GM18526 (cell line): Measurements from ENCODE around the gene RTP5.

Source experiments
- POLR2A ChIP-seq: IDR thresholded peaks from 3 replicates; pipeline ENCODE4 v1.6.1; 2011; ENCODE audit not compliant: insufficient read length; ENCODE audit errors: extremely low read depth

The RTP5 gene

DNA sequence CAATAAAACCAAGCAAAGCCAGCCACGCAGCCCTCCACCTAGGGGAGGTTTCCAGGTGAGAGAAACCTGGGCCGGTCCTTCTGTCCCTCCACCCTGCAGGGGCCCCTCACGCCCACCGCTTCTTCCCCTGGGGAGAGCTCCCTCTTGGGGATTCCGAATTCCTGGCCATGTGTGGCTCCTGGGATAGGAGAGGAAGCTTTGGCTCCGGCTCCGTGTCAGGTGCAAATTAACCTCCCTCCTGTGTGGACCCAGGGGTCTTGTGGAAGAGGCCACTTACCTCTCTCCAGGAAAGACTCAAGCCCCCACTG, 4.2 kb downstream of the RTP5 start:
- TF ChIP-seq POLR2A: no peak

DNA sequence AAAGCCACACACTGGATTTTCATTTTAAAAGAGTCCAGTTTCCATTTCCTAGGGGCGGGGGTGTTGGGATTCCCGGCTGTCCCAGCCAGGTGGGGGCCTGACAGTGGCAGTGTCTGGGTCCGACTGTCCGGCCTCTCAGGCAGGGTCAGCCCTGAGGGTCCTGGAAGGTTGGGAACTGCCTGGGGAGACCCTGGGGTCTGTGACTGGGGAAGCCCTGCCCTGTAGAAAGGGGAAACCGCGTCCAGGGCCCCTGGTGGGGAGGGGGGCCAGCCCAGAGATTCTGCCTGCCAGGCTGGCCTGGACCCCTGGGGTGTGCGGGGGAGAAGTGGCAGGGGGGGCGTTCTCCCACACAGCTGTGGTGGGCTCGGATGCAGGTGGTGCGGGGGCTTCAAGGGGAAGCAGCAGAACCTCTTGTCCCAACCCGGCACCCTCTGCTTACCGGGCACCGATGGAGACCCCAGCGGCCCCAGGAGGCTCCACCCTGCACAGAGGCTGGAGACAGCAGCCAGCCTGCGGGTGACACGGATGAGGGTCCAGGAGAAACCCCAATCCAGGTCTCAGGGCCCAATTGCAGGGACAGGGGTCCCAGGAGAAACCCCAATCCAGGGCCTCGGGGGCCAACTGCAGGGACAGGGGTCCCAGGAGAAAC, 4.9 kb downstream of the RTP5 start:
- TF ChIP-seq POLR2A: no peak

DNA sequence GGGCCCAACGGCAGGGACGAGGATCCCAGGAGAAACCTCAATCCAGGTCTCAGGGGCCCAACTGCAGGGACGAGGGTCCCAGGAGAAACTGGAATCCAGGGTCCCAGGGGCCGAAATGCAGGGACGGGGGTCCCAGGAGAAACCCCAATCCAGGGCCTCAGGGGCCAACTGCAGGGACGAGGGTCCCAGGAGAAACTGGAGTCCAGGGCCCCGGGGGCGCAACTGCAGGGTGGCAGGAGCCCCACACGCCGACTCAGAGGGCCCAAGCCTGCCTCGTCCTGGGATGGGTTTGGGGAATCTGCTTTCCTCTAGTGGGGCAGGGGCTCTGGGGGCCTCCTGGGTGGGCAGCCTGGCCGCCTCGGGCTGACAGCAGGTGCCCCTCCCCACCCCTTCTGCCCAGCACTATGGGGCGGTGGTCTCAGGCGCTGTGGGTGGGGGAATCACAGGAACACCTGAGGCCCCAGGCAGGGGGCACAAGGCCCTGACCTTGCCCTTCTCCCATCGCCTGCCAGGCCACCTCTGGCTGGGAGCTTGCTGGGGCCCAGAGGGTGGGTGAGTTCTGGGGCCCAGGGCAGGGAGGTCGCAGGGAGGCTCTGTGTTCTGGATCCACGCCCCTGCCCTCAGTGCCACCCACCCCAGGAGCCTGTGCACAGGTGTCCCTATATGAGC, 7.1 kb downstream of the RTP5 start:
- TF ChIP-seq POLR2A: no peak

DNA sequence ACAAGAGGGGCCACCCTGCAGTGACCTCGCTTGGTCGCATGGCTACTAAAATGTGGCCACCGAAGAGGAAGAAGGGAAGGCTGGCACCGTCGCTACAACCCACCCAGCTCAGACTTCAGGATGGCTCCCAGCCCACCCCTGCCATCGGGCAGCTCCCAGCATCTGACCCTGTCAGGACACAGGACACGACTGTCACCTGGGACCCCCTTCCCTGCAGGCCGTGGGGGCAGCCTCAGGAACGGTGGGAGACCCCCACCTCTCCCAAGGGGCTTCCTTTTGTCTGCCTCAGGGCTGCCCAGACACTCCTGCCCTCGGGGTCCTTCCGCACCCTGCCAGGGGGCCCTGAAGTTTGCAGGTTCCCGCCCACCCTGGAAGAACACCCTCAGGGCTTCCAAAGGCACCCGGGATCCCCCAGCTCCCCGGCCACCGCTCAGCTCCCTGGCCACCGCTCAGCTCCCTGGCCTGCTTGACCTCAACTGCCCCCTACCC, 7.7 kb downstream of the RTP5 start:
- no peak for TF ChIP-seq POLR2A

DNA sequence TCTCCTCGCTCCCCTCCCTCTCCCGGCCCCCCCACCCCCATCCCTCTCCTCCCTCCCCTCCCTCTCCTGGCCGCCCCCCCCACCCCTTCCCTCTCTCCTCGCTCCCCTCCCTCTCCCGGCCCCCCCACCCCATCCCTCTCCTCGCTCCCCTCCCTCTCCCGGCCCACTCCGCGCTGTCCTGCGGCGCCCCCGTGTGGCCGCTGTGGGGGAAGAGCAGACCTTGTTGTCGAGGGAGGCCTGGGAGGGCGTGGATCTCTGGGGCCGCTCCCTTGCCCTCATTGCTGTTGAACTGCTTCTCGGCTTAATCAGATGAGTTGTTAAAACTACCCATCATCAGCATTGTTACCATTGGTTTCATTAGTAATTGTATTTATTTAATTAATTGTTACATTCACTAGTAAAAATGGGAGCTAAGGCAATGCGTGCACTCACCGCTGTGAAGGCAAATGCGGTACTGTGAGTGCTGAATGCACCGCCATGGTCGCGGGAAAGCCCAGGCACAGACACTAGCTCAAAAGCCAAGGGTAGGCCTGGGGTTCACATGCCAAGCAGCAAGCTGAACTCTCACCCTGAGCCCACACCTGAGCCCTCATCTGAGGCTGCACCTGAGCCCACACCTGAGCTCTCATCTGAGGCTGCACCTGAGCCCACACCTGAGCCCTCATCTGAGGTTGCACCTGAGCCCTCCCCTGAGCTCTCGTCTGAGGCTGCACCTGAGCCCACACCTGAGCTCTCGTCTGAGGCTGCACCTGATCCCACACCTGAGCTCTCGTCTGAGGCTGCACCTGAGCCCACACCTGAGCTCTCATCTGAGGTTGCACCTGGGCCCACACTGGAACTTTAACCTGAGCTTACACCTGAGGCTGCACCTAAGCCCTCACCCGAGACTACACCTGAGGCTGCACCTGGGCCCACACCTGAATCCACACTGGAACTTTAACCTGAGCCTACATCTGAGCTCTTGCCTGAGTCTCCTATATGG, 8.8 kb downstream of the RTP5 start:
- no peak for TF ChIP-seq POLR2A

DNA sequence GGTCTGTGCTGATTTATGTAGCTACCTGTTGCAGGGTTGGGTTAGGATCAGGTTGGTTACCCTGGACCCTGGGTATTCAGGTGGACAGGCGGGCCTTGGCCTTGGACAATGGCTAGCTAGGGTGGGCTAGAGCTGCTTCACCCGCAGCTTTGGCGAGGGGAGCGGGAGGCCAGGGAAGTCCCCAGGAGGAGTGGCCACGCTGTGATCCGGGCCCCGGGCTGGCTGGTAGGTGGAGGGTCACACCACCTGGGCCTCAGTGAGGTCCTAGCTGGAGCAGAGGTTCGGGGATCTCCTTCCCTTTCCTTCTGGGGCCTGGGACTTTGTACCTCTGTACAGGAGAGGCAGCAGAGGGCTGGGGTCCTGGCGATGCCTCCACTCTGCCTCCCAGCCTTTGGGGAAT, 9.8 kb downstream of the RTP5 start:
- no peak for TF ChIP-seq POLR2A

DNA sequence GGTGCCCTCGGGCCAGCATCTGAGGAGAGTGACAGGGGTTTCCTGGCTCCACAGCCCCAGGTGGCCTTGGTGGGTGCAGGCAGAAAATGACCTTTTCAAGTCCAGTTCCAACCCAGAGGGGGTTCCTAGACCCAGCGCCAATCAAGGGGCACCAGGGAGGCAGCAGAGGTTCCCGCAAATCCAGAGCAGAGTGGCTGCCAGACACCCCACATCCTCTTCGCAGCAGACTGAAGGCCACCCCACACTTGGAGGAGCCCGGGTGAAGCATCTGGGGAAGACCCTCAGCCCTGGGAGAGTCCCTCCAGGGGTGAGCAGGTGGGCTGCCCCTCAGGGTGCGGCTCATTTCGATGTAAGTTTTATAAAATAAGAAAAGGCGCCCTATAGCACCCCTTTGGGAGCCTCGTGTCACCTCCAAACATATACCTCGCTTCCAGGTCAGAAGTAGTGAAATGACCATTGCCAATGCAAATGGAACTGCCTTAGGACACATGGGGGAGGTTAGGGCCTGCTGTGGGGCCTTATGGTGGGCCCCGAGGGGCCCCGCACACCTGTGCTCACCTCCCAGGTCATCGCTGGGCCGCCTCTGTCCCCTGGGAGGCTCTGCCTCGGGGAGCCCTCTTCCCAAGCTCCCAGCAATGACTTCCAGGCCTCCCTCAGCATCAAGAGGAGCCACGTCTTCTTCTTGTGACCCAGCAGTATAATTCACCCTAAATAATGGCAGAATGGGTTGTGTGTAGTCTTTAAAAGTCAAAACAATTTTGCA, 11.0 kb downstream of the RTP5 start:
- no peak for TF ChIP-seq POLR2A

DNA sequence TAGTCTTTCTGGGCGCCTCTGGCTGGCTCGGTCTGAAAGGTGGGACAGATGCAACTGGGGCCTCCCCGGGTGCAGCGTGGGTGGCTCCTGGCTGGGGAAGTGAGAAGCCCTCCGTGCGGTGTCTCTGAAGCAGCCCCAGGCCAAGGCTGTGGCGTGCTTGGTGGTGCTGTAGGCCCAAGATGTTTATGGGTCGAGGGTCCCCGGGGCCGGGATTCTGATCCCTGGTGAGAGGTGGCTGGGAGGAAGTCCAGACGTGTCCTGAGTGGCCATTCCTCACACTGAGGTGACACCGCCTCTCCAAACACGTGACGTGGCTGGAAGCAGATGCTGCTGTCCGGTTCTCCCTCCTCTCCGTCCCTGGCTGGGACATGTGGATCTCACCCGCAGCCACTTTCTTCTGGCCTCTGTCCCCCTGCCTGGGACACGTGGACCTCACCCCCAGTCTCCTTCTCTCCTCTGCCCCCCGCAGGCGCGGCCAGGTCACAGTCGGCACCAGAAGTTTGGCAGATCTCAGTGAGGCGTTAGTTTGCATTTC, 12.6 kb downstream of the RTP5 start:
- no peak for TF ChIP-seq POLR2A

DNA sequence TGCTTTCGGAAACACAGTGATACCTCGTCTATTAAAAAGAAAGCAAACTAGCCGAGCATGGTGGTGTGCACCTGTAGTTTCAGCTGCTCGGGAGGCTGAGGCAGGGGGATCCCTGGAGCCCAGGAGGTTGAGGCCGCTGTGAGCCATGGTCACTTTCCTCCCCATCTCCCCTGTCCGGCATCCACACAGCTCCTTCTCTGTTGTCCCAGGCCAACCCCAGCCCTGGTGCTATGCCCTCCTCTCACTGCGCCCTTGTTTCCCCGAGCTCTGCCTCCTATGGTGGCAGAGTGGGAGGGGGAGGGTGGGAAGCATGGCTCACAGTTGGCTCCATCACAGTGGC, 15.4 kb downstream of the RTP5 start:
- TF ChIP-seq POLR2A: no peak

DNA sequence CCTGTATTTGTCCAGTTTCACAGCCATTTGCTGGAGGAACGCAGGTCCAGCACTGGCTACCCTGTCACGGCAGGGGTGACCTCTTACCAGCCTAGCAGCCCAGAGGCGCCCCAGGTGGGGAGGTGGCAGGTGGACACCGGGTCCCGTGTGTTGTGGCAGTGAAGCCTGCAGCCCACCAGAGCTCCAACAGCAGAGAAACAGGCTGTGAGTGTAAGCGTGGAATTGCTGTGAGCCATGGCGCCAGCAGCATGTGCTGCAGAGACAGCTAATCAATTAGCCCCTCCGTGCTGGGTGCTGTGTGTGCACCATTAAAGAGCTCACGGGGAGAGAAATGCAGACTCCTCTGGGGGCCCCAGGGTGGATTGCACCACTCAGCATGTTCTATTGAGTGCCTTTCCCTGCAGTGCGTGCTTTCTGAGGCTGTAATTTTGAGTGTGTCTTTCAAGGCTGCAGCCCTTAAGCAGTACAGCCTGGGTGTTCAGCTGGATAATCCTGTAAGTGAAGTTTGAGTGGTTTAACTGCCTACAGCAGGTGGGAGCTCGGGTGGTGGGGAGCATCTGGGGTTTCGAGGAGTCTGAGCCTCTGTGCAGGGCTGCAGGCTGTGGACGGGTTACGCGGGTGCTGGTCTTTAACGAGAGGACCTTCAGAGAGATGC, 15.9 kb downstream of the RTP5 start:
- TF ChIP-seq POLR2A: no peak

DNA sequence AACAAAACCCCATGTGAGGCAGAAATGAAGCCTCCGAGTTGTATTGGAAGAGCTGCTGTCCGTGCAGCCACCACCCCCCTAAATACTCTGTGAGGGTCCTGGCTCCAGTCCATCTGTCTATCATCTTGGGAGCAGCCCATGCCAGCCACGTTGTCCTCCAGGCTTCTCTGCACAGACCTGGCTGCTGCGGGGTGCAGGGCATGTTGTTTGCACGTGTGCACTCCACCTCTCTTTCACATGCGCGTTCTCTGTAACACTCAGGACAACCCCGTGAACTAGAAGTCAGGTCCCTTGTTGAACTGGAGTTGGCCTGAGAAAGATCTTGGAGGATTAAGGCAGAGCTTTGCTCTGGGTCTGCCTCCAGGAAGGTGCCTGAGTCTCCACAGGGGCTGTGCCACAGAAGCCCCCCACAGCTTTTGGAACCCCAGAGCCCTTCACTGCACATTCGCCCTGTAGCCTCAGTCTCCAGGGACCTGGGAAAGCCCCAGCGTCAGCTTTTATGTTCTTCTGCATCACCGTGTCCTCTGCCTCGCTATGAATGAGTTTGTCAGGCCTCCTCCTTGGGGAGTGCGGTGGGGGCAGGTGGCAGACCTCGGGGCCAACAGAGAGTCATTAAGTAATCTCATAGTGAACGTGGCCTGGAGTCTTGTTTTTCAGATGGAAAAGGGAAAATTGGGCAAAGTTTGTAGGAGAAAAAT, 16.6 kb downstream of the RTP5 start:
- no peak for TF ChIP-seq POLR2A

DNA sequence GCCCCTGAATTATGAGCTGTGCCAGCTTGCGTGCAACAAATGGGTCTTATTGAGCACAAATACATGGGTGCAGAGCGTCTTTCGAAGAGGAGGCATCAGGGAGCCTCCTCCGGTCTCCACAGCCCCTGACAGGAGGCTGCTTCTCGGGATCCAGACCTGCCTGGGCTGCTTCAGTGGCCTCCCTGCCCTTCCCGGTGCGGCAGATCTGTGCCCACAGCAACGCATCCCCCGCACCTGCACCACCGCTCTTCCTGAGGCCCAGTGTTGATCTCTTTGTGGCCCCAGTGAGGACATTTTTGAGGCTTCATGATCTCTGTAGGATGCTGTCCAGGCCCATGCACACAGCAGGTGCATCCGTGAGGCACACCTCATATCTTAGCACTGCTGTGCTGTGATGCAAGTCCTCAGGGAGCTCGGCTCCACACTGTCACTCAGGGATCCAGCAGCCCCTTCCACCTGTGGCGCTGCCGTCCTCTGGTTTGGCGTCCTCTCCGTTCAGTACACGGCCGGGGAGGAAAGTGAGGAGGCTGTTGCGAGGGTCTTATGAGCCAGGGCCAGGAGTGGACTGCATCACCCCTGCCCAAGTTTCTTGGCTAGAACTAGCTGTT, 17.4 kb downstream of the RTP5 start:
- TF ChIP-seq POLR2A: no peak

DNA sequence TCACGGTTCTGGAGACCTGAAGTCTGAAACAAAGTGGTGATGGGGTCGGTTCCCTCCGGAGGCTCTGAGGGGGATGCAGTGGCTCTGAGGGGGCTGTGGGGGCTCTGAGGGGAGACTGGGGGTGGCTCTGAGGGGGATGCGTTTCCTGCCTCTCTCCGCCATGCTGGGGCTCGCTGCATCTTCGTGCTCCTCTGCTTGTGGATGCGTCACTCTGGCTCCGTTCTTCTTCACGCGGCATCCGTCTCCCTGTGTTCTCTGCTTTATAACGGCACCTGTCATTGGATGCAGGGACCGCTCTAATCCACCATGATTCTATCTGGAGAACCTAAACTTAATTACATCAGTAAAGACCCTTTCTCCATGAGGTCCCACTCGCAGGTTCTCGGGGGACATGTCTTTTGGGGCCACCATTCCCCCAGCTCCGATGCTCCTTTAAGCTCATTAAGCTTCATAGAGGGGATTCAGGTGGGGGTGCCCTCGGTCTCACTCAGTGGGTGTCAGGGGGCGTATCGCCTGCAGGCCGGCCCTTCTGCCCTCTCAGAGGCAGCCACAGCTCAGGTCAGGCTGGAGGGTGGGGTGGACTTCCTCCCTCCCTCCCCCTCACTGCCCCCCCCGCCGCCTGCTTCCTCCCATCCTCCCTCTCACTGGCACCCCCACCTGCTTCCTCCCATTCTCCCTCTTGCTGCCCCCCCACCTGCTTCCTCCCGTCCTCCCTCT, 18.4 kb downstream of the RTP5 start:
- no peak for TF ChIP-seq POLR2A

DNA sequence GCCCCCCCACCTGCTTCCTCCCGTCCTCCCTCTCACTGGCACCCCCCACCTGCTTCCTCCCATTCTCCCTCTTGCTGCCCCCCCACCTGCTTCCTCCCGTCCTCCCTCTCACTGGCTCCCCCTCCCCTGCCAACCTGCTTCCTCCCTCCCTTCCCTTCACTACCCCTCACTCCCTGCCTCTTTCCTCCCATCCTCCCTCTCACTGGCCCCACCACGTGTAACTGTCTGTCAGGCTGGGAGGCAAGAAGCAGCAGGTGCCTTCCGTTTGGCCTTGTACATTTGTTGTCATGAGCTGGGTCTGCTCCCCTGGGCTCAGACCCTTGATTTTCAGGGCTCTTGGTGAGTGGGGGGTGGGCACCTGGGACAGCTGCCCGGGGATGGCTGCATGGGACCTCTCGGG, 19.1 kb downstream of the RTP5 start:
- TF ChIP-seq POLR2A: no peak
